Osteocyte (in vitro differentiated cells): ENCODE results near the gene TGFBI. TPM values are rescaled to one million over a fixed set of nuclear protein-coding genes. Genes with fewer than 3 reads are reported as not detected.

Experiments
- DNase-seq: peaks from one replicate; pipeline ENCODE4 v3.0.0; 2021; ENCODE audit warnings: mixed read lengths; ENCODE audit not compliant: unreplicated experiment; ENCODE audit errors: extremely low spot score
- H3K27ac Mint-ChIP-seq: one replicate; pipeline ENCODE4 v1.8.0; 2021; ENCODE audit warnings: mild to moderate bottlenecking, mixed read lengths; ENCODE audit not compliant: unreplicated experiment
- H3K27me3 Mint-ChIP-seq: one replicate; pipeline ENCODE4 v1.8.0; 2021; ENCODE audit warnings: mixed read lengths; ENCODE audit not compliant: unreplicated experiment
- H3K36me3 Mint-ChIP-seq: one replicate; pipeline ENCODE4 v1.8.0; 2021; ENCODE audit warnings: mixed read lengths; ENCODE audit not compliant: unreplicated experiment
- H3K4me1 Mint-ChIP-seq: one replicate; pipeline ENCODE4 v1.8.0; 2021; ENCODE audit warnings: mixed read lengths; ENCODE audit not compliant: unreplicated experiment
- H3K4me3 Mint-ChIP-seq: one replicate; pipeline ENCODE4 v1.8.0; 2021; ENCODE audit warnings: mild to moderate bottlenecking, moderate library complexity, mixed read lengths; ENCODE audit not compliant: unreplicated experiment
- H3K9me3 Mint-ChIP-seq: one replicate; pipeline ENCODE4 v1.8.0; 2021; ENCODE audit warnings: mixed read lengths; ENCODE audit not compliant: unreplicated experiment
- CTCF ChIP-seq: fragments of 200-600 bp; sonication (generic); IDR thresholded peaks from 2 replicates; pipeline ENCODE4 v1.5.0; 2021; ENCODE audit warnings: antibody characterized with exemption, mild to moderate bottlenecking, moderate library complexity
- total RNA-seq: library from RNA; stranded (reverse); gene quantifications from 2 replicates; pipeline ENCODE4 v1.2.1, GENCODE V29; 2021

TGFBI gene
- total RNA-seq, 1 donor from 2014 or later: 267 TPM

GRCh38 chr5:136109453-136110135, 80.8 kb downstream of the TGFBI start:
- no peaks in the 10 kb centered on the region for H3K36me3 Mint-ChIP-seq
- no peak for TF ChIP-seq CTCF
- H3K27me3 Mint-ChIP-seq: peaks cover 52% of the 10 kb centered on the region
- no peak overlapping the region for H3K4me3 Mint-ChIP-seq
- no peak overlapping the region for H3K27ac Mint-ChIP-seq
- H3K9me3 Mint-ChIP-seq: no peaks in the 10 kb centered on the region
- DNase-seq: no peak
- H3K4me1 Mint-ChIP-seq: peaks cover under 1% of the 10 kb centered on the region

Other genes with a start within 250 kb of the TGFBI start
- gene SLC25A48, start 194.3 kb upstream of the TGFBI start, total RNA-seq: not detected in 2 replicates
- gene IL9, start 133.1 kb upstream of the TGFBI start, total RNA-seq: not detected in 2 replicates
- not detected in 2 replicates for gene LECT2, start 74.0 kb upstream of the TGFBI start, total RNA-seq
- 62.7 and 63.2 TPM in 2 replicates for gene SMAD5, start 103.9 kb downstream of the TGFBI start, total RNA-seq
- not detected in 2 replicates for gene SMIM32, start 164.2 kb downstream of the TGFBI start, total RNA-seq